PC-3 (cell line): ENCODE results near the gene GABRP. TPM values are rescaled to one million over a fixed set of nuclear protein-coding genes. Genes with fewer than 3 reads are reported as not detected.
A peak's percentile ranks its signal among the peaks of the same experiment; 100 is the strongest.

Experiments
- ATAC-seq: fragments of 200-7000 bp; cut with Tn5 transposase; 2 replicates; pipeline ENCODE4 v1.9.1; 2020; ENCODE audit warnings: mild to moderate bottlenecking, moderate library complexity
- BruUV-seq: library from RNA; stranded (reverse); fragments of 400-500 nt; replicated peaks from 2 replicates; lab custom pipeline; 2021; lab: Mats Ljungman, UMichigan
- CTCF ChIA-PET: fragments of 300-600 bp; sonication (Branson Sonifier 250); formaldehyde crosslinking; loops from one replicate; lab custom pipeline; 2022; ENCODE audit warnings: antibody characterized with exemption; lab: Charles Lee
- POLR2A ChIA-PET: fragments of 300-600 bp; sonication (Branson Sonifier 250); formaldehyde crosslinking; loops from one replicate; lab custom pipeline; 2022; ENCODE audit warnings: antibody characterized with exemption; ENCODE audit not compliant: unreplicated experiment; lab: Charles Lee
- DNase-seq: peaks from one replicate; pipeline ENCODE4 v3.0.0-alpha.2; 2015
- H2AFZ ChIP-seq: fragments of 300-600 bp; sonication (generic); 2 replicates; pipeline ENCODE4 v1.6.0; 2016; ENCODE audit warnings: antibody characterized with exemption, low read length
- H3F3A ChIP-seq: fragments of 300-600 bp; sonication (generic); one replicate; pipeline ENCODE4 v1.6.0; 2017; ENCODE audit warnings: antibody characterized with exemption, low read length, control low read depth, mild to moderate bottlenecking; ENCODE audit not compliant: unreplicated experiment
- H3K27ac ChIP-seq: fragments of 300-600 bp; sonication (generic); 2 replicates; pipeline ENCODE4 v1.5.1; 2016; ENCODE audit warnings: mild to moderate bottlenecking, low read length
- H3K27me3 ChIP-seq: fragments of 300-600 bp; sonication (generic); 2 replicates; pipeline ENCODE4 v1.6.1; 2016; ENCODE audit warnings: low read length, mixed read lengths
- H3K36me3 ChIP-seq: fragments of 300-600 bp; sonication (generic); 2 replicates; pipeline ENCODE4 v1.6.1; 2016; ENCODE audit warnings: low read depth, mixed run types, low read length, mixed read lengths
- H3K4me1 ChIP-seq: fragments of 300-600 bp; sonication (generic); 2 replicates; pipeline ENCODE4 v1.5.1; 2016; ENCODE audit warnings: low read length; ENCODE audit not compliant: insufficient read depth
- H3K4me2 ChIP-seq: fragments of 300-600 bp; sonication (generic); 2 replicates; pipeline ENCODE4 v1.6.0; 2016; ENCODE audit warnings: low read length
- H3K4me3 ChIP-seq: fragments of 300-600 bp; sonication (generic); 2 replicates; pipeline ENCODE4 v1.5.1; 2016; ENCODE audit warnings: mild to moderate bottlenecking, low read length, mixed read lengths
- H3K79me2 ChIP-seq: fragments of 300-600 bp; sonication (generic); 2 replicates; pipeline ENCODE4 v1.6.1; 2017; ENCODE audit warnings: low read length, mixed read lengths
- H3K9ac ChIP-seq: fragments of 300-600 bp; sonication (generic); 2 replicates; pipeline ENCODE4 v1.6.0; 2016; ENCODE audit warnings: mild to moderate bottlenecking, low read length
- H3K9me2 ChIP-seq: fragments of 300-600 bp; sonication (generic); replicated peaks from 2 replicates; pipeline ENCODE4 v1.6.1; 2016; ENCODE audit warnings: mixed run types, low read length, mixed read lengths
- H3K9me3 ChIP-seq: fragments of 300-600 bp; sonication (generic); 2 replicates; pipeline ENCODE4 v1.6.1; 2016; ENCODE audit warnings: low read length, mixed read lengths
- H4K20me1 ChIP-seq: fragments of 300-600 bp; sonication (generic); 2 replicates; pipeline ENCODE4 v1.6.1; 2016; ENCODE audit warnings: low read length, mixed read lengths
- EZH2 ChIP-seq: fragments of 300-600 bp; sonication (generic); IDR thresholded peaks from one replicate; pipeline ENCODE4 v1.6.1; 2017; ENCODE audit warnings: antibody characterized with exemption, mild to moderate bottlenecking, low read length; ENCODE audit not compliant: unreplicated experiment
- EZH2phosphoT487 ChIP-seq: fragments of 300-600 bp; sonication (generic); IDR thresholded peaks from 2 replicates; pipeline ENCODE4 v1.6.1; 2018; ENCODE audit warnings: mild to moderate bottlenecking, antibody characterized with exemption, low read length, borderline replicate concordance
- intact Hi-C: fragments of 100-400 bp; cut with micrococcal nuclease; formaldehyde crosslinking; loops from 2 replicates; pipeline ENCODE4 v1.9.0; 2023
- total RNA-seq: library from RNA; depleted of rRNA; stranded (reverse); fragments of >200 nt; gene quantifications from 2 replicates; pipeline ENCODE4 v1.2.3, GENCODE V29; 2014
- TF ChIP-seq, protein P1 (sequence below): fragments of 300-600 bp; sonication (generic); conservative IDR thresholded peaks from 2 replicates; pipeline ENCODE4 v1.5.1; 2017; ENCODE audit warnings: antibody characterized with exemption, low read depth, mild to moderate bottlenecking, low read length

GABRP gene
- total RNA-seq, 1 experiment from 2014 or later = not detected

DNA sequence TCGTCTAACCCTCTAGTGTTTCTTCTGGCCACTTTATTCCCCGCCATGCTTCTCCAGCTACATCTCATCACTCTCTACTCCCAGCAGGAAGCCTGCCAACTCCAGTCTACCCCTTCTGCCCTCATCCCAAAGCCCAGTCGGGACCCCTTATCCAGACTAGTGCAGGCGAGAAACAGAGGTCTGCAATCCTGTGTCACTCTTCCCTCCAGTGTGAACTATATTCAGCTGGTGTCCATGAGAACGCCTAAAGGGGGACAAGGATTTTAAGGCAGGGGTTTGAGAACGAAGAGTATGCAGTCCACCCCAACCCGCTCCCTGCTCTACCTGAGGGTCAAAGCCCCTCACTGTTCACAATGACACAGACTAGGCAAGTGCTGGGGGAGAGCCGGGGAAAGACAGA lies 41.7 kb upstream of the GABRP start:
- Histone ChIP-seq H3K79me2 (no peaks in the 10 kb centered on the region), H3K9ac (no peak overlapping the region), H3K4me3 (no peak overlapping the region), H3K9me2 (no peaks in the 10 kb centered on the region), H3K4me1 (no peaks in the 10 kb centered on the region; the same call in 1 of the 2 replicates), H3K36me3 (no peaks in the 10 kb centered on the region), H3K4me2 (no peak overlapping the region), H3F3A (no peaks in the 10 kb centered on the region), H3K9me3 (no peaks in the 10 kb centered on the region), H2AFZ (no peak overlapping the region), H3K27ac (no peak overlapping the region), H4K20me1 (no peaks in the 10 kb centered on the region), H3K27me3 (no peaks in the 10 kb centered on the region)
- intact Hi-C loops = loop anchor here (5.0 kb wide), 1 partner anchor 600 kb away; no protein-coding TSS in a partner anchor
- POLR2A ChIA-PET = no interaction called here
- CTCF ChIA-PET = no interaction called here
- no peak for DNase-seq
- TF ChIP-seq, protein P1, sequence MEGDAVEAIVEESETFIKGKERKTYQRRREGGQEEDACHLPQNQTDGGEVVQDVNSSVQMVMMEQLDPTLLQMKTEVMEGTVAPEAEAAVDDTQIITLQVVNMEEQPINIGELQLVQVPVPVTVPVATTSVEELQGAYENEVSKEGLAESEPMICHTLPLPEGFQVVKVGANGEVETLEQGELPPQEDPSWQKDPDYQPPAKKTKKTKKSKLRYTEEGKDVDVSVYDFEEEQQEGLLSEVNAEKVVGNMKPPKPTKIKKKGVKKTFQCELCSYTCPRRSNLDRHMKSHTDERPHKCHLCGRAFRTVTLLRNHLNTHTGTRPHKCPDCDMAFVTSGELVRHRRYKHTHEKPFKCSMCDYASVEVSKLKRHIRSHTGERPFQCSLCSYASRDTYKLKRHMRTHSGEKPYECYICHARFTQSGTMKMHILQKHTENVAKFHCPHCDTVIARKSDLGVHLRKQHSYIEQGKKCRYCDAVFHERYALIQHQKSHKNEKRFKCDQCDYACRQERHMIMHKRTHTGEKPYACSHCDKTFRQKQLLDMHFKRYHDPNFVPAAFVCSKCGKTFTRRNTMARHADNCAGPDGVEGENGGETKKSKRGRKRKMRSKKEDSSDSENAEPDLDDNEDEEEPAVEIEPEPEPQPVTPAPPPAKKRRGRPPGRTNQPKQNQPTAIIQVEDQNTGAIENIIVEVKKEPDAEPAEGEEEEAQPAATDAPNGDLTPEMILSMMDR = no peak
- BruUV-seq = no TSS peak
- ATAC-seq = no peak

- H3K9me2 ChIP-seq = no peaks in the 10 kb centered on the region
- no peaks in the 10 kb centered on the region; the same call in 1 of the 2 replicates for H3K4me1 ChIP-seq
- no peaks in the 10 kb centered on the region for H3K9me3 ChIP-seq
- no peak overlapping the region for H3K27ac ChIP-seq
- H4K20me1 ChIP-seq = no peaks in the 10 kb centered on the region
- BruUV-seq = no TSS peak
- DNase-seq (no peak), ATAC-seq (no peak)
- POLR2A ChIA-PET = no interaction called here
- H2AFZ ChIP-seq = 0 out of 2 replicates have a peak overlapping the region, but pooled peaks have one; percentile 69
- no peak overlapping the region for H3K9ac ChIP-seq
- H3K4me2 ChIP-seq = peak overlapping the region; percentile 86; the same call in 1 of the 2 replicates
- no peaks in the 10 kb centered on the region for H3K79me2 ChIP-seq
- CTCF ChIA-PET = interaction anchor here (1.0 kb wide), 1 partner anchor 48 kb away, joined by 5 read pairs; no protein-coding TSS in a partner anchor
- no peaks in the 10 kb centered on the region for H3K36me3 ChIP-seq
- intact Hi-C loops = loop anchor here (1.0 to 5.0 kb wide), 4 partner anchors 31 to 598 kb away; no protein-coding TSS in a partner anchor
- no peak for TF ChIP-seq EZH2
- no peak for TF ChIP-seq EZH2phosphoT487
- TF ChIP-seq, protein P1 = no peak
- no peaks in the 10 kb centered on the region for H3K27me3 ChIP-seq
- no peak overlapping the region; the same call in 1 of the 2 replicates for H3K4me3 ChIP-seq
- H3F3A ChIP-seq = no peaks in the 10 kb centered on the region
These were observed 39.7 kb upstream of the GABRP start for GRCh38 chr5:170743876-170744212.

GRCh38 chr5:170745481-170746071 lies 37.9 kb upstream of the GABRP start:
- DNase-seq = peak; percentile 8

More at GRCh38 chr5:170745481-170746071, 37.9 kb upstream of the GABRP start:
- POLR2A ChIA-PET = no interaction called here
- Histone ChIP-seq H3K36me3 (no peaks in the 10 kb centered on the region), H3K4me1 (no peaks in the 10 kb centered on the region; the same call in 1 of the 2 replicates), H3K4me2 (peak overlapping the region; percentile 46), H3K79me2 (no peaks in the 10 kb centered on the region), H3K27ac (no peak overlapping the region), H2AFZ (no peak overlapping the region), H3K9me2 (no peaks in the 10 kb centered on the region), H4K20me1 (no peaks in the 10 kb centered on the region), H3F3A (no peaks in the 10 kb centered on the region), H3K4me3 (no peak overlapping the region), H3K9me3 (no peaks in the 10 kb centered on the region), H3K9ac (no peak overlapping the region), H3K27me3 (no peaks in the 10 kb centered on the region)
- no TSS peak for BruUV-seq
- CTCF ChIA-PET = interaction anchor here (1.8 kb wide), 1 partner anchor 46 kb away, joined by 16 read pairs; no protein-coding TSS in a partner anchor
- TF ChIP-seq, protein P1 = no peak
- no peak for TF ChIP-seq EZH2phosphoT487
- no peak for TF ChIP-seq EZH2
- intact Hi-C loops = loop anchor here (2.0 kb wide), 1 partner anchor 171 kb away; no protein-coding TSS in a partner anchor
- ATAC-seq = peak; percentile 25
